Testis (tissue), 2 donors: ENCODE results near the gene TCEA2.

Source experiments
- CTCF ChIP-seq, 3 experiments: fragments of 450-650 bp in 2 of 3; fragments of 200-600 bp in 1 of 3; sonication (generic) in 1 of 3; IDR thresholded peaks; one replicate each; pipeline ENCODE4 v1.5.1; 2016 to 2019; ENCODE audit warnings: antibody characterized with exemption in 3 of 3, mild to moderate bottlenecking in 2 of 3, moderate library complexity in 1 of 3
- POLR2A ChIP-seq: fragments of 450-650 bp; IDR thresholded peaks from one replicate; pipeline ENCODE4 v1.6.1; 2017; ENCODE audit warnings: antibody characterized with exemption, mild to moderate bottlenecking, moderate library complexity

- TF ChIP-seq CTCF (IDR thresholded peaks at IDR 0.05) (no peak), POLR2A (no peak)
Measured at GRCh38 chr20:64079273-64080012, 16.4 kb downstream of the TCEA2 start, which contains the start of gene RGS19.
